Activated CD8-positive, alpha-beta memory T cell treated with anti-CD3 and anti-CD28 coated beads, Interleukin-2, amount 10 ng/mL, durations not matched to agents 7 days and 5 days (primary cell): Measurements from ENCODE around the gene MCRIP2. TPM values are rescaled to one million over a fixed set of nuclear protein-coding genes. Genes with fewer than 3 reads are reported as not detected.

Experiments used
- ATAC-seq: fragments of 150-1000 bp; cut with Tn5 transposase; one replicate; pipeline ENCODE4 v1.10.0; 2021; ENCODE audit warnings: moderate library complexity
- CTCF ChIA-PET: fragments of 350-600 bp; sonication (Branson Sonifier 250); formaldehyde crosslinking; loops from one replicate; lab custom pipeline; 2021; ENCODE audit warnings: antibody characterized with exemption; lab: Charles Lee
- DNase-seq: peaks from one replicate; pipeline ENCODE4 v3.0.0-alpha.2; 2020
- H3K27ac Mint-ChIP-seq: one replicate; pipeline ENCODE4 v1.8.0; 2021; ENCODE audit warnings: mild to moderate bottlenecking, mixed read lengths
- H3K27me3 Mint-ChIP-seq: one replicate; pipeline ENCODE4 v1.8.0; 2021; ENCODE audit warnings: mixed read lengths
- H3K36me3 Mint-ChIP-seq: one replicate; pipeline ENCODE4 v1.8.0; 2021; ENCODE audit warnings: mild to moderate bottlenecking, mixed read lengths
- H3K4me1 Mint-ChIP-seq: one replicate; pipeline ENCODE4 v1.8.0; 2021; ENCODE audit warnings: mixed read lengths
- H3K4me3 Mint-ChIP-seq: one replicate; pipeline ENCODE4 v1.8.0; 2021; ENCODE audit warnings: mild to moderate bottlenecking, moderate library complexity, mixed read lengths
- H3K9me3 Mint-ChIP-seq: one replicate; pipeline ENCODE4 v1.8.0; 2022; ENCODE audit warnings: low read depth, mixed read lengths
- total RNA-seq, 2 experiments: library from RNA; stranded (reverse); gene quantifications; one replicate each; pipeline ENCODE4 v1.2.3, GENCODE V29; 2021

MCRIP2 gene
- total RNA-seq, 2 experiments from 2014 or later: 42.5 to 47.3 TPM

DNA sequence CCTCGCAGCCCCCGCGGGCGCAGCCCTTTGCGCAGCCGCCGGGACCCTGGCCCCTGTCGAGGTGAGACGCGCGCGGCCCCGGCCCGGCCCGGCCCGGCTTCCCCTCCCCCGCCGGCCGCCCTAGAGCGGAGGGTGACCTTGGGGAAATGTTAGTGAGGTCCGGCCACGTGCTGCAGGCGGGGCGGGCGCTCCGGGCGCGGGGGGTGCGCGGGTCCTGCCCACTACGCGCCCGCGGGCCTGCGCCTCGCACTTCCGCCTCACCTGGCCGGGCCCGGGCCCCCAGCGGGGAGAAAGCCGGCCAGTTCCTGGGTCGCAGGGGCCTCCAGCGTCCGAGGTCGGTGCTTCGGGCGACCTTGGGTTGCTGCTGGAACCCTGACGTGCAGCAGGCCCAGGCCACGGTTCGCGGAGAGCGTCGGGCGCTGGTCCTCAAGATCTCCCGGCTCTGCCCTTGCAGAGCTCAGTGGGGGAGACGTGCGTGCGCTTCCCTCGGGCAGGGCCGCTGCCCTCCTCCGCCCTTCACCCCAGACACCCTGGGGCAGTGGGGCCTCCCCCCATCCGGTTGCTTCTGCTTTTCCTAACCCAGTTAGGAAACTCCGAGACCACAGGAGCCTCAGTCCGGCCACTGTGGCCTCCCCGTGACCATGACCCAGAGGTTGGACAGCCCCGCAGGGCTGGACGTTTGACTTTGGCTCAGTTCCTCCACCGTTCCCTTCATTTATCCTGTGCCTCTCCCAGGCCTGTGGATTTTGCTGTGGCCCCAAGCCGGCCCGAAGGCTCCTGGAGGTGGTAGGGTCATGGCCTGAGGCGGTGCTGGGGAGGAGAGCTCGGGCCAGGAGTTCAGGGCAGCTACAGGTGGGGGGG is 791 bp downstream of the MCRIP2 start:
- Mint-ChIP-seq H3K4me1 (peaks cover 14% of the 10 kb centered on the region), H3K27ac (peak overlapping the region; percentile 44), H3K36me3 (no peaks in the 10 kb centered on the region), H3K9me3 (no peaks in the 10 kb centered on the region), H3K27me3 (no peaks in the 10 kb centered on the region), H3K4me3 (peak overlapping the region; percentile 69)
- peak; percentile 51 for ATAC-seq
- CTCF ChIA-PET: interaction anchor here (0.7 to 1.9 kb wide), 4 partner anchors 22 to 63 kb away, joined by 3 to 6 read pairs (median 3); partner anchors contain the start of gene RHOT2
- DNase-seq: peak; percentile 62

DNA sequence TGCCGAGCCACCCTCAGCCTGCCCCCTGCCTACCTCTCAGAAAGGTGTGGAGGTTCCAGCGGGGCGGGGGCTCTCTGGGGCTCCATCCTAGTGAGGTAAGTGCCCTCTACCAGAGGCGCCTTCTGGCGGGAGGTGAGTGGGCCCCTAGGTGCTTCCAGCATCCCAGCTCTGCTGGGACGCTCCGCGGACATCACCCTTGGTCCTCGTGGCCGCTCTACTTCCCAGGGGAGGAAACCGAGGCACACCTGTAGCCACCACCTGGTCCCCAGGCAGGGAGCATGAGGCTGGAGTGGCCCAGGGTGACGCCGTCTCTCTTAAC is 1.4 kb downstream of the MCRIP2 start:
- CTCF ChIA-PET: interaction anchor here (0.7 to 1.9 kb wide), 3 partner anchors 21 to 43 kb away, joined by 3 to 6 read pairs (median 3); partner anchors contain the start of gene RHOT2
- no peaks in the 10 kb centered on the region for H3K36me3 Mint-ChIP-seq
- no peak overlapping the region for H3K27ac Mint-ChIP-seq
- no peaks in the 10 kb centered on the region for H3K27me3 Mint-ChIP-seq
- DNase-seq: no peak
- peak overlapping the region; percentile 69 for H3K4me3 Mint-ChIP-seq
- H3K4me1 Mint-ChIP-seq: peaks cover 15% of the 10 kb centered on the region
- no peak for ATAC-seq
- H3K9me3 Mint-ChIP-seq: no peaks in the 10 kb centered on the region

DNA sequence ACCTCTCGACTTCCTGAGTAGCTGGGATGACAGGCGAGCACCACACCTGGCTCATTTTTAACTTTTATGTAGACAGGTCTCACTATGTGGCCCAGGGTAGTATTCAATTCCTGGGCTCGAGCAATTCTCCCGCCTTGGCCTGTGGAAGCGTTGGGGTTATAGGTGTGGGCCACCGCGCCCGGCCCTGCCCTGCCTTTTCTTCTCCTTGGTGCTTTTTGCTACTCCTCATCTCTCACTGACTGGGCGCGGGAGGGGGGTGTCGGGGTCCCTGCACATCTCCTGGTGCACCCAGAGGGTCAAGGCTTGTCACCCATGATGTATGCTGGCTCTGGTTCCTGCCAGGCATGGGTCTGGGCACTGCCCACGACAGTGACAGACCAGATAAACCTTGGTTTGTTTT is 2.9 kb downstream of the MCRIP2 start:
- CTCF ChIA-PET: no interaction called here
- ATAC-seq: no peak
- H3K9me3 Mint-ChIP-seq: no peaks in the 10 kb centered on the region
- no peaks in the 10 kb centered on the region for H3K27me3 Mint-ChIP-seq
- peaks cover 17% of the 10 kb centered on the region for H3K4me1 Mint-ChIP-seq
- no peaks in the 10 kb centered on the region for H3K36me3 Mint-ChIP-seq
- no peak overlapping the region for H3K4me3 Mint-ChIP-seq
- no peak for DNase-seq
- H3K27ac Mint-ChIP-seq: peak overlapping the region; percentile 59

DNA sequence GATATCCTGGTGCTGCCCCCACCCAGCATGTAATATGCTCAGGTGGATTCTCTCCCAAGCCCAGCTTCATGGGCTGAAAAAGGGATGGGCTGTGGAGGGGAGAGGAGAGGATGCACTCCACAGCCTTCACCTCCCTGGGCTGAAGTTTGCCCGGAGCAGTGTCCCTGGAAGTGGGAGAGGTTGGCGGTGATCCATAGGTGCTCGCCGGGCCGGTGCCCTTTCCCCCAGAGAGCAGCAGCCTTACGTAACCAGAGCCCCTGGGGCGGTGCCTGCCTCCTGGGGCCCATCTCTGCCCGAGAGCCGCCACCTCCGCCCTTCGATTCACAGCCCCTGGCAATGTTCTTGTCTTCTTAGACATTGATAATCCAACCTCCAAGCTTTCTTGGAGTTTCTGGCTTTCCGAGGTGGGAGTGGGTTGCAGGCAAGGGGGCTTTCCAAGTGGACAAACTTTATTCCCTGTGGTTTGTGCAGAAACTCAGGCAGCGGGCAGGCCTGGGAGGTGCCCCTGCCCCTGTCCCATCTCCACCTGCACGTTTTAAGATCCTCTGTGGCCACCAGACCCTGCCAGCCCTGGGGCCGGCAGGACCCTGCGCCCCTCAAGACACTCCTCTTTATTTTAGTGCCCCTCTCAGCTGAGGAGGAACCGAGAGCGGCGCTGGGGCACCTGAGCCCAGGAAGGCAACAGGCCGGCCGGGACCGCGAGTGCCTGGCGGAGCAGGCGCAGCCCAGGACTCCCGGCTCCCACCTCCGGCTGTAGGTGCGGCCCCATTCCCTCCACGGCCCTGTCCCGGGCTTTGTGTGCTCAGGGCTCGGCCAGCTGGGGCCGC is 4.4 kb downstream of the MCRIP2 start:
- H3K4me3 Mint-ChIP-seq: no peak overlapping the region
- CTCF ChIA-PET: no interaction called here
- H3K27ac Mint-ChIP-seq: no peak overlapping the region
- no peaks in the 10 kb centered on the region for H3K9me3 Mint-ChIP-seq
- ATAC-seq (no peak), DNase-seq (no peak)
- H3K4me1 Mint-ChIP-seq: peaks cover 24% of the 10 kb centered on the region
- H3K27me3 Mint-ChIP-seq: no peaks in the 10 kb centered on the region
- no peaks in the 10 kb centered on the region for H3K36me3 Mint-ChIP-seq

DNA sequence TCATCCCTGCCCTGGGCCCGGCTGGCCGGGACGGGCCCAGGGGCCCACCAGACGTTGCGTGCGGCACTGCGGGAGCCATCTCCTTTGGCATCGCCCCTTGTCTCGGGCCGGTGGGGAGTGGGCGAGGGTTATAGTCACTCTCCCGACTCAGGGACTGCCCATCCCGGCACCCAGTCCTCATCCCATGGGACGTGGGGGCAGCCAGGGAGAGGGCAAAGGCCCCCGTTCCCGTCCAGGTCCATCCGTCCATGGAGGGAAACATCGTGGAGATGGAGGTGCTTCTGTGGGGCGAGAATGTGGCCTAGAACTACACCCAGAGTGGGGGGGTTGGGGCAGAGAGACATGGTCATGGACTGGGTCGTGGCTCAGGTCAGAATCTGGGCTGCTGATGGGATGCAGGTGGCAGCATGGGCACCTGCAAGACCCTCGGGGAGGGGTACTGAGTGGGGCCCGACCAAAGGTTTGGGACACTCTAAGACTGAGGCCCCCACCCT is 5.1 kb downstream of the MCRIP2 start:
- CTCF ChIA-PET: no interaction called here
- no peaks in the 10 kb centered on the region for H3K27me3 Mint-ChIP-seq

DNA sequence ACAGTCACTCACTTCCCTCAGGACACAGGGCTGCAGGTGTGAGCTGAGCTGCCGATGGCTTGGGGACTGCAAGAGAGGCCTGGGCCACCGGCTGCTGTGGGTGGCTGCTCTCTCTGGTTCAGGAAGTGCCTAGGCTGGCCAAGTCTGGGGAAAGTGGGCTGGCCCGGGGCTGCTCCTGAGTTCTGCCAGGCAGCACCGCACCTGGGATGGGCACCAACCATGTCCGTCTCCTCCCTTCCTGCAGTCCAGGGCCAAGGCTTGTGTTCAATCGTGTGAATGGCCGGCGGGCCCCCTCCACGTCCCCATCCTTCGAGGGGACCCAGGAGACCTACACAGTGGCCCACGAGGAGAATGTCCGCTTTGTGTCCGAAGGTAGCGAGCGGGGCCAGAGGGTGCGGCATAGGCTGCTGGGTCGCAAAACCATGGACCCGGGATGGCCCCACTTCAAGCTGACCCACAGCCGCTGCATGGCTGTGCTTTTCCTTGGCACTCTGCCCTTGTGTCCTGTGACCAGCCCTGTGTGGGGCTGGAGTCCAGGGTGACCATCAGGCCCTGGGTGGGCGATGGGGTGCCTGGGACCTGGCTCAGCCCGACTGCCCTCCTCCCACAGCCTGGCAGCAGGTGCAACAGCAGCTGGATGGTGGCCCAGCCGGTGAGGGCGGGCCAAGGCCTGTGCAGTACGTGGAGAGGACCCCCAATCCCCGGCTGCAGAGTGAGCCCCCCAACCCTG is 5.7 kb downstream of the MCRIP2 start:
- CTCF ChIA-PET: interaction anchor here (0.6 to 1.7 kb wide), 9 partner anchors 7 to 93 kb away, joined by 3 to 7 read pairs (median 3); partner anchors contain the start of genes CIAO3, METTL26 and NHLRC4
- DNase-seq (no peak), ATAC-seq (no peak)
- no peaks in the 10 kb centered on the region for H3K27me3 Mint-ChIP-seq
- peaks cover 24% of the 10 kb centered on the region for H3K4me1 Mint-ChIP-seq
- no peak overlapping the region for H3K4me3 Mint-ChIP-seq
- H3K36me3 Mint-ChIP-seq: no peaks in the 10 kb centered on the region
- H3K27ac Mint-ChIP-seq: no peak overlapping the region
- H3K9me3 Mint-ChIP-seq: no peaks in the 10 kb centered on the region

More for the DNA sequence above, 5.1 kb downstream of the MCRIP2 start:
- no peak overlapping the region for H3K4me3 Mint-ChIP-seq
- ATAC-seq (no peak), DNase-seq (no peak)
- peaks cover 24% of the 10 kb centered on the region for H3K4me1 Mint-ChIP-seq
- no peaks in the 10 kb centered on the region for H3K9me3 Mint-ChIP-seq
- H3K27ac Mint-ChIP-seq: no peak overlapping the region
- H3K36me3 Mint-ChIP-seq: no peaks in the 10 kb centered on the region

DNA sequence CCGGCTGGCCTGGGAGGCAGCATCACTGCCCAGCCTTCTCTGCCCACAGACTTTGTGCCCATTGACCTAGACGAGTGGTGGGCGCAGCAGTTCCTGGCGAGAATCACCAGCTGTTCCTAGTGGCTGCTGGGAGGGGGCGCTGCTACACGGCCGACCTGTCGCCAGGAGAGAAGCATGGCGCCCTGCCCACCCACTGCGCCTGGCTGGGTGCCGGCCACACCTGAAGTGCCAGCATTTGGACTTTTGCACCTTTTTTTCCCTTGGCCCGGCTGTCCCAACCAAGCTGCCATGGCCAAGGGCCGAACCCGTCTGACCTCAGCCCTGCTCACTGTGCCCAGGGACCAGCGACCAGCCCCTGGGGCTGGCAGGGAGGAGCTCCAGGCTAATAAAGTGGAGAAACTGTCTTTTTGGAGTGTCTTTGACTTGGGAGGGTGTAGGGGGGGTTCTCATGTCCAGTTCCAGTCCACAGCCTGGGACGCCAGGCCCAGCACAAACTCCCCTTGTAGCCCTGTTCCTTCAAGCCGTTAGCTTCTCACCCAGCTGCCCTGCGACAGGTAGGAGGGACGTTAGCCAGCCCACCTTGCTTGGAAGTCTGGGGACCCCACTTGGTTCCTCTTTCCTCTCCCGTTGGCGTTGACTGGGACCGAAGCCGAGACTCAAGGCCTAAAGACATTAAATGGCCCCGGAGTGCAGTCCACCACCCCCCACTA is 6.6 kb downstream of the MCRIP2 start:
- Mint-ChIP-seq H3K4me1 (peaks cover 20% of the 10 kb centered on the region), H3K4me3 (peak overlapping the region; percentile 75), H3K27me3 (no peaks in the 10 kb centered on the region), H3K36me3 (no peaks in the 10 kb centered on the region), H3K9me3 (no peaks in the 10 kb centered on the region), H3K27ac (peak overlapping the region; percentile 78)
- CTCF ChIA-PET: interaction anchor here (0.6 to 2.5 kb wide), 15 partner anchors 8 to 119 kb away, joined by 3 to 13 read pairs (median 3); partner anchors contain the start of genes CIAO3, METTL26, NHLRC4 and PIGQ
- DNase-seq (peak; percentile 66), ATAC-seq (peak; percentile 25)

DNA sequence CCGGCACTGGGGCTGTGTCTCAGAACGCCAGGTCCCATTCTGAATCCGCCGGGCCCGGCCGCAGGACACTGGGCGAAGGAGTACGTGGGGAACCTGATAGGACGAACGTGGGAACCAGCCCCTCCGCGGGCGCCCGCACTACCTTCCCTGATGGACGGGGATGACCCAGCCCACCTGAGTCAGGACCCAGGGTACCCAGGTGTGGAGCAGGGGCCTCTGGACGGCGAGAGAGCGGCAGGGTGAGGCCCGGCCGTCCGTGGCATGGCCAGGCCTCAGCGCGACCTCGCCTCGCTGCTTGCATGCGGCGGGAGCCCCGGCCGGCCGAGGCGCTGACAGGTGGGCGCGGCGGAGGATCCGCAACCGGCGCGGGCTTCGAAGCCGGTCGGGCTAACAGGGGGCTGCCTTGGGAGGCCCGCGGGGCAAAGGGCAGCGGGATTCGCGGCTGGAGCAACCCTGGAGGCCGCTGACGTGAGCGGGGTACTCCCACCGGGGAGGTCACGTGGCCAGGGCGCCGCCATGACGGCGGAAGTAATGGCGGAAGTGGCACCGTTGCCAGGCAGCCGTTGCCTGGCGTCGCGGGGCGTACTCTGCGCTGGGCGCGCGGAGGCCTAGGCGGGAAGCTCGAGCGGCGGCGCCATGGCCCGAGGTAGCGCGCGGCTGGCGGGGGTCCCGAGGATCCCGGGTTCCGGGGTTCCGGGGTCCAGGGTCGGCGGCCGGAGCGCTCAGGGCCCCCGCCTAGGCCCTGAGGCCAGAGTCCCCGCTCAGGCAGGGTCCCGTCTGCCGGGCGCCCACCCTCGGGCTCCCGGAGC is 7.4 kb downstream of the MCRIP2 start, which contains the start of gene WDR90:
Gene WDR90 (plus strand): TSS at position 585 of the 809 bp plus-strand sequence. CDS start 52 bp downstream, at position 637.
- no peaks in the 10 kb centered on the region for H3K27me3 Mint-ChIP-seq
- DNase-seq (peak; percentile 96), ATAC-seq (peak; percentile 88)
- CTCF ChIA-PET: interaction anchor here (0.6 to 2.5 kb wide), 13 partner anchors 9 to 120 kb away, joined by 3 to 13 read pairs (median 3); partner anchors contain the start of genes ANTKMT, CIAO3, METTL26 and RHOT2
- no peaks in the 10 kb centered on the region for H3K36me3 Mint-ChIP-seq
- H3K27ac Mint-ChIP-seq: peak within 1 kb of the TSS; percentile 78
- no peaks in the 10 kb centered on the region for H3K9me3 Mint-ChIP-seq
- peak within 1 kb of the TSS; percentile 75 for H3K4me3 Mint-ChIP-seq
- peaks cover 17% of the 10 kb centered on the region for H3K4me1 Mint-ChIP-seq

DNA sequence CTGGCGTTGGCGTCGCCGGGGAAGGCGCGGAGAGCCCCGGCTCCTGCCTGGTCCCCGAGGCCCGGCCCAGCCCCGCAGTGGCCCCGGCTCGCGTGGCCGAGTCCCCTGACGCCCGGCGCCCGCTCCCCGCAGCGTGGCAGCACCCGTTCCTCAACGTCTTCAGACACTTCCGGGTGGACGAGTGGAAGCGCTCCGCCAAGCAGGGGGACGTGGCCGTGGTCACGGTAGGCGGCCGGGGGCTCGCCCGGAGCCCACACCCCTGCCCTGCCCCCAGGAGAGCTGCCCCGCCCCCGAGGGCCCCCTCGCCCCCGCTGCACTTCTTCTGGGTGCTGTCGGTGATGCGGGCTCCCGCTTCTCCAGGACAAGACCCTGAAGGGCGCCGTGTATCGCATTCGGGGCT is 8.0 kb downstream of the MCRIP2 start:
- no peaks in the 10 kb centered on the region for H3K9me3 Mint-ChIP-seq
- H3K4me3 Mint-ChIP-seq: peak overlapping the region; percentile 72
- ATAC-seq (peak; percentile 34), DNase-seq (peak; percentile 59)
- CTCF ChIA-PET: interaction anchor here (0.6 to 2.5 kb wide), 6 partner anchors 10 to 121 kb away, joined by 3 to 13 read pairs (median 4); partner anchors contain the start of genes ANTKMT and RHOT2
- peaks cover 12% of the 10 kb centered on the region for H3K4me1 Mint-ChIP-seq
- H3K27me3 Mint-ChIP-seq: no peaks in the 10 kb centered on the region
- H3K27ac Mint-ChIP-seq: no peak overlapping the region
- no peaks in the 10 kb centered on the region for H3K36me3 Mint-ChIP-seq

DNA sequence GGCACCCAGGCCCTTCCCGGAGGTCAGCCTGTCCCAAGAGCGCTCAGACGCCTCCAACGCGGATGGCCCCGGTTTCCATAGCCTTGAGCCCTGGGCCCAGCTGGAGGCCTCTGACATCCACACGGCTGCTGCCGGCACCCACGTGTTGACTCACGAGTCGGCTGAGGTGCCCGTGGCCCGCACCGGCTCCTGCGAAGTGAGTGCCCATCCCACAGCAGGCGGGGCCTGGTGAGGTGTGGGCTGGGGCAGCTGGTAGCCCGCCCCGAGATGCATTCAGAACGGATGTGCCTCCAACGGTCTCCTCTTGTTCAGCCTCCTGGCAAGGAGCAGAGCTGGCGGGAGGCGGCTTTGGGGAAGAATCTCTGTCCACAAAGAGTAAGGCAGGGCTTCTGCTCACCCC is 10.2 kb downstream of the MCRIP2 start:
- no peak for ATAC-seq
- CTCF ChIA-PET: interaction anchor here (1.3 kb wide), 1 partner anchor 16 kb away, joined by 6 read pairs; the partner anchor contains the start of gene RHOT2

DNA sequence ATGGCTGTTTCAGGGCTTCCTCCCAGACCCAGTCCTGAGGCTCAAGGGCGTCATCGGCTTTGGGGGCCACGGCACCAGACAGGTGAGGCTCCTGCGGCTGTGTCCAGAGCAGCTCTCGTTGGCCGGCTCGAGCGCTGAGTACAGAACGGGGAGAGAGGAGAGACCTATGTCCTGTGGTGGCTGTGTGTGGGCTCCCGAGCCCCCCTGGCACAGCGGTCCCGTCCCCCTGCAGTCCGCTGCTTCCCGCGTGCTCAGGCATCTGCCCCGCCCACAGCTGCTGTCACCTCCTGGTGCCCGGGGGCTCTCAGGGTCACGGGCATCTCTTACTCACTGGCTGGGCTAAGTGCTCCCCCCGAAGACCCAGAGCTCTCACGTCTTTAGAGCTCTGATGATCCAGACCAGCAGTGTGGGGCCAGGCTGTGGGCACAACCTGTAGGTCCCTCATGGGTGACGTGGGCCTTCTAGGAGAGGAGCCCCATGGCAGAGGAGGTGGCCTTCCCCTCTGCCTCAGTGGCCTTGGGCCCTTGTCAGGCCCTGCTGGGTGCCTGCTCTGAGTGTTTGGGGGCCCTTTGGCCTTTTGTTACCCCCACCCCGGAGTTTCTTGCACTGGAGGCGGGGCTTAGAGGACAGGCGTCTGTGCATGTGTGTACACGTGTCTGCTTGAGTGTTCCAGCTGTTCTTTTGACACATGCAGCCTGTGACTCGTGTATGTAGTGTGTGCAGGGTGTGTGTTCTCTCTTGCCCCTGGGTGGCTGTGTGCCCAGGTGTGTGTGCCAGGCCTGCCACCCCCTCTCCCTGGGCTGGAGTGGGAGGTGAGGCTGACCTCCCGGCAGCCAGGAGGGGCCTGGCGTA is 11.1 kb downstream of the MCRIP2 start:
- CTCF ChIA-PET: no interaction called here
- DNase-seq (no peak), ATAC-seq (no peak)
- no peaks in the 10 kb centered on the region for H3K9me3 Mint-ChIP-seq
- H3K36me3 Mint-ChIP-seq: no peaks in the 10 kb centered on the region
- H3K27ac Mint-ChIP-seq: no peak overlapping the region
- no peaks in the 10 kb centered on the region for H3K27me3 Mint-ChIP-seq
- H3K4me3 Mint-ChIP-seq: no peak overlapping the region
- peaks cover 11% of the 10 kb centered on the region for H3K4me1 Mint-ChIP-seq

More for the DNA sequence above, 10.2 kb downstream of the MCRIP2 start:
- H3K36me3 Mint-ChIP-seq: no peaks in the 10 kb centered on the region
- no peak for DNase-seq
- H3K4me1 Mint-ChIP-seq: peaks cover 11% of the 10 kb centered on the region
- H3K9me3 Mint-ChIP-seq: no peaks in the 10 kb centered on the region
- H3K4me3 Mint-ChIP-seq: no peak overlapping the region
- no peaks in the 10 kb centered on the region for H3K27me3 Mint-ChIP-seq
- H3K27ac Mint-ChIP-seq: no peak overlapping the region
